HepG2 (cell line): ENCODE results near the gene GMPPB. TPM values are rescaled to one million over a fixed set of nuclear protein-coding genes. Genes with fewer than 3 reads are reported as not detected.

Experiments
- AGO2 ChIP-seq: fragments of 200-400 bp; formaldehyde crosslinking; optimal IDR thresholded peaks from 2 replicates; pipeline ENCODE3; 2017; ENCODE audit warnings: mild to moderate bottlenecking, low read depth, low read length, moderate library complexity
- ARID4A ChIP-seq: sonication (generic); formaldehyde crosslinking; IDR thresholded peaks from 2 replicates; pipeline ENCODE4 v1.5.0; 2020; ENCODE audit warnings: mild to moderate bottlenecking, missing genetic modification reagents, borderline replicate concordance
- CREB1 ChIP-seq, 2 experiments: fragments of 450-650 bp in 1 of 2; IDR thresholded peaks; 2 replicates each; pipeline ENCODE4 v1.6.1; 2016 to 2017; ENCODE audit warnings: control low read depth in 1 of 2, mild to moderate bottlenecking in 1 of 2, missing compliant biosample characterization in 1 of 2, missing genetic modification characterization in 1 of 2
- CREM ChIP-seq, 2 experiments: sonication (generic) in 1 of 2; formaldehyde crosslinking in 1 of 2; IDR thresholded peaks; 2 replicates each; pipeline versions ENCODE4 v1.4.0 to v1.6.1; 2016 to 2020; ENCODE audit warnings: antibody characterized with exemption in 1 of 2, mild to moderate bottlenecking in 1 of 2, missing genetic modification reagents in 1 of 2
- ESRRA ChIP-seq: sonication (generic); formaldehyde crosslinking; IDR thresholded peaks from 2 replicates; pipeline ENCODE4 v1.5.1; 2020; ENCODE audit warnings: mild to moderate bottlenecking, low read depth, missing genetic modification reagents
- FOSL2 ChIP-seq: sonication (generic); formaldehyde crosslinking; IDR thresholded peaks from 2 replicates; pipeline ENCODE4 v1.4.0; 2020; ENCODE audit warnings: missing genetic modification reagents
- MED1 ChIP-seq: sonication (generic); formaldehyde crosslinking; IDR thresholded peaks from 2 replicates; pipeline ENCODE4 v1.4.0; 2020; ENCODE audit warnings: missing genetic modification reagents
- NONO ChIP-seq, 2 experiments: fragments of 450-650 bp in 1 of 2; sonication (generic) in 1 of 2; formaldehyde crosslinking in 1 of 2; IDR thresholded peaks in 1 of 2; conservative IDR thresholded peaks in 1 of 2; 2 replicates each; pipeline versions ENCODE4 v1.6.1 to v1.8.0; 2017 to 2022; ENCODE audit warnings: mild to moderate bottlenecking in 1 of 2, missing genetic modification reagents in 1 of 2, moderate library complexity in 1 of 2
- ONECUT2 ChIP-seq: sonication (generic); formaldehyde crosslinking; IDR thresholded peaks from 2 replicates; pipeline ENCODE4 v1.4.0; 2020; ENCODE audit warnings: missing genetic modification reagents
- PATZ1 ChIP-seq: sonication (generic); formaldehyde crosslinking; IDR thresholded peaks from 2 replicates; pipeline ENCODE4 v1.4.0; 2020; ENCODE audit warnings: missing genetic modification reagents
- RNF2 ChIP-seq: fragments of 450-650 bp; conservative IDR thresholded peaks from 2 replicates; pipeline ENCODE4 v1.6.1; 2016; ENCODE audit warnings: low read depth
- RXRB ChIP-seq: IDR thresholded peaks from 2 replicates; pipeline ENCODE4 v1.6.1; 2016; ENCODE audit warnings: borderline replicate concordance, missing genetic modification reagents, missing compliant biosample characterization
- TGIF2 ChIP-seq: IDR thresholded peaks from 2 replicates; pipeline ENCODE4 v1.6.1; 2016; ENCODE audit warnings: control low read depth, missing compliant biosample characterization
- ZBTB20 ChIP-seq: sonication (generic); formaldehyde crosslinking; IDR thresholded peaks from 2 replicates; pipeline ENCODE4 v1.8.1; 2023; ENCODE audit warnings: missing genetic modification reagents, low read depth, mild to moderate bottlenecking, borderline replicate concordance
- ZBTB25 ChIP-seq: IDR thresholded peaks from 2 replicates; pipeline ENCODE4 v1.6.1; 2018; ENCODE audit warnings: missing genetic modification reagents
- ZNF574 ChIP-seq: sonication (generic); formaldehyde crosslinking; IDR thresholded peaks from 2 replicates; pipeline ENCODE4 v1.4.0; 2020; ENCODE audit warnings: missing genetic modification reagents
- polyA plus RNA-seq, 8 experiments: library from polyadenylated mRNA; depleted of rRNA in 3 of 8; stranded (reverse) in 7 of 8; unstranded in 1 of 8; fragments of >200 nt; fragmentation: Illumina TruSeq in 4 of 8; extraction: Trizol in 4 of 8; gene quantifications; 2 replicates each; pipeline versions ENCODE4 v1.2.1 to v1.2.3, GENCODE V29; 2011 to 2016; ENCODE audit warnings: low read depth in 4 of 8, missing spikeins in 1 of 8, mixed read lengths in 1 of 8; ENCODE audit not compliant: insufficient read depth in 1 of 8
- total RNA-seq, 5 experiments: library from RNA; depleted of rRNA; stranded (reverse); fragments of >200 nt; fragmentation: Illumina TruSeq; extraction: Trizol; gene quantifications; 2 replicates each; pipeline ENCODE4 v1.2.3, GENCODE V29; 2016; ENCODE audit warnings: low read depth in 1 of 5

The GMPPB gene
- total and polyA plus RNA-seq, 2 of the 13 experiments (the other 11 are each of a cell fraction or from before 2014, with no cell fraction given), result 6.5 to 23.1 TPM

GRCh38 chr3:49671291-49672288 lies 52.2 kb downstream of the GMPPB start (continued):
- TF ChIP-seq ESRRA, result peak; percentile 99
- no peak for TF ChIP-seq ONECUT2 (CRISPR knock-in tag)
- TF ChIP-seq ZBTB25 (CRISPR knock-in tag), result peak; percentile 59; the same call in 1 of the 2 replicates
- TF ChIP-seq CREM (IDR thresholded peaks at IDR 0.05), result peak; percentile 34; the same call in 1 of the 2 replicates
- TF ChIP-seq CREM (CRISPR knock-in tag; IDR thresholded peaks at IDR 0.05), result no peak
- TF ChIP-seq TGIF2 (CRISPR knock-in tag), result peak; percentile 58; the same call in 1 of the 2 replicates
- TF ChIP-seq FOSL2, result peak; percentile 14; the same call in 1 of the 2 replicates
- TF ChIP-seq RNF2, result no peak
- peak; percentile 20; the same call in 1 of the 2 replicates for TF ChIP-seq ZNF574 (CRISPR knock-in tag)
- peak; percentile 79 for TF ChIP-seq PATZ1
- no peak for TF ChIP-seq NONO (IDR thresholded peaks at IDR 0.05)
- 0 out of 2 replicates have a peak, but pooled peaks have one; percentile 23 for TF ChIP-seq NONO (CRISPR knock-in tag; conservative IDR thresholded peaks at IDR 0.05)
- peak; percentile 95 for TF ChIP-seq RXRB (CRISPR knock-in tag)
- peak; percentile 56; the same call in 1 of the 2 replicates for TF ChIP-seq ZBTB20 (CRISPR knock-in tag)
- TF ChIP-seq AGO2, result peak; percentile 47
- peak; percentile 79 for TF ChIP-seq MED1
- peak; percentile 62; the same call in 1 of the 2 replicates for TF ChIP-seq ARID4A
- TF ChIP-seq CREB1 (IDR thresholded peaks at IDR 0.05), result no peak
- TF ChIP-seq CREB1 (CRISPR knock-in tag; IDR thresholded peaks at IDR 0.05), result no peak
